MM.1S (cell line): ENCODE data around the gene SKP2.

ENCODE experiments used
- DNase-seq: peaks from one replicate; pipeline ENCODE4 v3.0.0-alpha.2; 2015
- H2AFZ ChIP-seq: fragments of 300-600 bp; sonication (generic); 2 replicates; pipeline ENCODE4 v1.6.0; 2016; ENCODE audit warnings: antibody characterized with exemption, low read length
- H3F3A ChIP-seq: fragments of 300-600 bp; sonication (generic); 2 replicates; pipeline ENCODE4 v1.6.1; 2016; ENCODE audit warnings: mild to moderate bottlenecking, antibody characterized with exemption, low read length, moderate library complexity, mixed read lengths; ENCODE audit not compliant: insufficient read depth
- H3K27ac ChIP-seq: fragments of 300-600 bp; sonication (generic); 2 replicates; pipeline ENCODE4 v1.5.1; 2016; ENCODE audit warnings: mild to moderate bottlenecking, low read length
- H3K27me3 ChIP-seq: fragments of 300-600 bp; sonication (generic); replicated peaks from 2 replicates; pipeline ENCODE4 v1.6.0; 2016; ENCODE audit warnings: low read length; ENCODE audit not compliant: insufficient read depth
- H3K36me3 ChIP-seq: fragments of 300-600 bp; sonication (generic); replicated peaks from 2 replicates; pipeline ENCODE4 v1.6.1; 2016; ENCODE audit warnings: mild to moderate bottlenecking, low read length, mixed read lengths; ENCODE audit not compliant: insufficient read depth
- H3K4me1 ChIP-seq: fragments of 300-600 bp; sonication (generic); 2 replicates; pipeline ENCODE4 v1.6.1; 2016; ENCODE audit warnings: low read length, mixed read lengths
- H3K4me2 ChIP-seq: fragments of 300-600 bp; sonication (generic); 2 replicates; pipeline ENCODE4 v1.6.0; 2016; ENCODE audit warnings: low read depth, low read length
- H3K4me3 ChIP-seq: fragments of 300-600 bp; sonication (generic); 2 replicates; pipeline ENCODE4 v1.5.1; 2016; ENCODE audit warnings: low read length, mixed read lengths
- H3K79me2 ChIP-seq: fragments of 300-600 bp; sonication (generic); 2 replicates; pipeline ENCODE4 v1.6.1; 2016; ENCODE audit warnings: mixed run types, low read length, mixed read lengths
- H3K9ac ChIP-seq: fragments of 300-600 bp; sonication (generic); 2 replicates; pipeline ENCODE4 v1.6.1; 2016; ENCODE audit warnings: low read length, mixed read lengths
- H3K9me2 ChIP-seq: fragments of 300-600 bp; sonication (generic); replicated peaks from 2 replicates; pipeline ENCODE4 v1.6.1; 2016; ENCODE audit warnings: mild to moderate bottlenecking, low read length, mixed read lengths; ENCODE audit not compliant: insufficient read depth
- H3K9me3 ChIP-seq: fragments of 300-600 bp; sonication (generic); replicated peaks from 2 replicates; pipeline ENCODE4 v1.6.1; 2016; ENCODE audit warnings: mild to moderate bottlenecking, low read length, mixed read lengths; ENCODE audit not compliant: insufficient read depth
- H4K20me1 ChIP-seq: fragments of 300-600 bp; sonication (generic); 2 replicates; pipeline ENCODE4 v1.6.1; 2016; ENCODE audit warnings: mild to moderate bottlenecking, low read length, moderate library complexity, mixed read lengths; ENCODE audit not compliant: insufficient read depth
- CTCF ChIP-seq: fragments of 300-600 bp; sonication (generic); IDR thresholded peaks from 2 replicates; pipeline ENCODE4 v1.5.1; 2016; ENCODE audit warnings: antibody characterized with exemption, low read length, mixed read lengths
- EZH2 ChIP-seq: fragments of 300-600 bp; sonication (generic); optimal IDR thresholded peaks from 2 replicates; pipeline ENCODE3; 2017; ENCODE audit warnings: low read depth, mild to moderate bottlenecking, antibody characterized with exemption, low read length, mixed read lengths
- EZH2phosphoT487 ChIP-seq: fragments of 300-600 bp; sonication (generic); IDR thresholded peaks from 2 replicates; pipeline ENCODE4 v1.6.1; 2018; ENCODE audit warnings: antibody characterized with exemption, low read length

Gene SKP2

GRCh38 chr5:36208786-36209185 is 56.9 kb downstream of the SKP2 start:
- Histone ChIP-seq H3K4me2 (no peak overlapping the region), H3K9ac (no peak overlapping the region), H3K36me3 (0 out of 2 replicates have a peak, but pooled peaks cover 3% of the 10 kb centered on the region), H2AFZ (no peak overlapping the region), H3K27me3 (no peaks in the 10 kb centered on the region), H3K9me3 (no peaks in the 10 kb centered on the region), H3F3A (no peaks in the 10 kb centered on the region), H3K79me2 (no peaks in the 10 kb centered on the region), H3K4me1 (peaks cover 5% of the 10 kb centered on the region), H3K4me3 (no peak overlapping the region), H4K20me1 (no peaks in the 10 kb centered on the region), H3K9me2 (no peaks in the 10 kb centered on the region), H3K27ac (no peak overlapping the region)
- no peak for DNase-seq
- TF ChIP-seq EZH2, result no peak
- no peak for TF ChIP-seq CTCF
- no peak for TF ChIP-seq EZH2phosphoT487

GRCh38 chr5:36209664-36210063 is 57.8 kb downstream of the SKP2 start:
- H2AFZ ChIP-seq, result no peak overlapping the region
- H3K27me3 ChIP-seq, result no peaks in the 10 kb centered on the region
- 0 out of 2 replicates have a peak, but pooled peaks cover 3% of the 10 kb centered on the region for H3K36me3 ChIP-seq
- no peak for DNase-seq
- no peaks in the 10 kb centered on the region for H3K79me2 ChIP-seq
- no peaks in the 10 kb centered on the region for H3K9me2 ChIP-seq
- H3K4me1 ChIP-seq, result peaks cover 5% of the 10 kb centered on the region
- H4K20me1 ChIP-seq, result no peaks in the 10 kb centered on the region
- TF ChIP-seq CTCF (no peak), EZH2 (no peak), EZH2phosphoT487 (no peak)
- H3K4me3 ChIP-seq, result no peak overlapping the region
- no peak overlapping the region for H3K27ac ChIP-seq
- H3K4me2 ChIP-seq, result no peak overlapping the region
- H3K9ac ChIP-seq, result no peak overlapping the region
- no peaks in the 10 kb centered on the region for H3F3A ChIP-seq
- H3K9me3 ChIP-seq, result no peaks in the 10 kb centered on the region

GRCh38 chr5:36214436-36214835 is 62.5 kb downstream of the SKP2 start:
- H3K36me3 ChIP-seq, result no peaks in the 10 kb centered on the region

More at GRCh38 chr5:36214436-36214835, 62.5 kb downstream of the SKP2 start:
- Histone ChIP-seq H3K9me3 (no peaks in the 10 kb centered on the region), H3K9ac (no peak overlapping the region), H3K79me2 (no peaks in the 10 kb centered on the region), H3K4me3 (no peak overlapping the region), H3F3A (no peaks in the 10 kb centered on the region), H3K4me2 (no peak overlapping the region), H2AFZ (no peak overlapping the region), H3K4me1 (no peaks in the 10 kb centered on the region), H4K20me1 (no peaks in the 10 kb centered on the region), H3K27ac (no peak overlapping the region), H3K9me2 (no peaks in the 10 kb centered on the region), H3K27me3 (no peaks in the 10 kb centered on the region)
- no peak for DNase-seq
- TF ChIP-seq CTCF (0 out of 2 replicates have a peak, but pooled peaks have one; percentile 14), EZH2phosphoT487 (no peak)
